ENCODE data around the gene PLD5.

Gene PLD5

GRCh38 chr1:242056988-242057744 lies 467.3 kb downstream of the PLD5 start:
- DNase-seq (ENCODE audit: low read depth) = no peak

GRCh38 chr1:242055749-242056320 lies 468.7 kb downstream of the PLD5 start:
- no peak for DNase-seq (ENCODE audit: low read depth)

GRCh38 chr1:242043165-242043564 lies 481.3 kb downstream of the PLD5 start:
- DNase-seq (ENCODE audit: low read depth) = no peak

- no peak for DNase-seq (ENCODE audit: low read depth)
Observed at GRCh38 chr1:242034392-242034791, 490.1 kb downstream of the PLD5 start.

GRCh38 chr1:242033447-242033846 lies 491.1 kb downstream of the PLD5 start:
- DNase-seq (ENCODE audit: low read depth) = no peak

Measured in stimulated activated CD8-positive, alpha-beta memory T cell treated with anti-CD3 and anti-CD28 coated beads, Interleukin-7, amount 100 ng/mL, for 24 hours (primary cell).